Stimulated activated CD8-positive, alpha-beta memory T cell treated with anti-CD3 and anti-CD28 coated beads, Interleukin-2, amount 100 ng/mL, for 48 hours (primary cell): Measurements from ENCODE around the gene VWC2.

Source experiments
- DNase-seq, 2 donors: peaks; one replicate each; pipeline ENCODE4 v3.0.0-alpha.2; 2020; ENCODE audit warnings: low read depth in 2 of 2

VWC2 gene

DNA sequence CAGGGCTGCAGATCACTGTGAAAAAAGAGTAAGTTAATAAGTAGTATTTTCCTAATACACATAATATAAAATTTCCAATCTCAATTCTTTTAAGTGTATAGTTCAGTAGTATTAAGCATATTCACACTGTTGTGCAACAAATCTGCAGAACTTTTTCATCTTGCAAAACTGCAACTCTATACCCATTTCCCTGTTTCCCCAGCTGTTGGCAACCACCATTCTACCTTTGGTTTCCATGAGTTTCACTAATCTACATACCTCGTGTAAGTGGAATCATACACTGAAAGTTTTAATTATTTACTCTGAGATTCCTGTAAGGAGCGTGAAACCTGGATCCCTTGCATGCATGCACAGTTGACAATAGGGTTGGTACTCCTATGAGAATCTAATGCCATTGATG, 164.2 kb downstream of the VWC2 start:
- no peak for DNase-seq
